Endodermal cell (in vitro differentiated cells): ENCODE measurements around the gene DPF3. TPM values are rescaled to one million over a fixed set of nuclear protein-coding genes. Genes with fewer than 3 reads are reported as not detected.

Source experiments
- DNase-seq: peaks from one replicate; pipeline ENCODE4 v3.0.0-alpha.2; 2017
- H3K27ac ChIP-seq: 2 replicates; pipeline ENCODE4 v1.5.1; 2013; ENCODE audit warnings: mild to moderate bottlenecking, low read depth, low read length, moderate library complexity
- H3K27me3 ChIP-seq: 2 replicates; pipeline ENCODE4 v1.6.1; 2013; ENCODE audit warnings: mild to moderate bottlenecking, low read length, moderate library complexity; ENCODE audit not compliant: insufficient read depth, control insufficient read depth, poor library complexity, severe bottlenecking
- H3K36me3 ChIP-seq: 2 replicates; pipeline ENCODE4 v1.7.0; 2013; ENCODE audit warnings: mild to moderate bottlenecking, low read length, moderate library complexity; ENCODE audit not compliant: control insufficient read depth, insufficient read depth
- H3K4me1 ChIP-seq: one replicate; pipeline ENCODE4 v1.7.0; 2013; ENCODE audit warnings: low read length; ENCODE audit not compliant: control insufficient read depth, insufficient read depth
- H3K4me3 ChIP-seq: 2 replicates; pipeline ENCODE4 v1.5.1; 2013; ENCODE audit warnings: mild to moderate bottlenecking, low read length, moderate library complexity
- H3K9ac ChIP-seq: 2 replicates; pipeline ENCODE4 v1.6.1; 2013; ENCODE audit warnings: mild to moderate bottlenecking, low read length, moderate library complexity; ENCODE audit not compliant: poor library complexity, severe bottlenecking; ENCODE audit errors: extremely low read depth
- H3K9me3 ChIP-seq: 2 replicates; pipeline ENCODE4 v1.6.1; 2013; ENCODE audit warnings: mild to moderate bottlenecking, low read length, moderate library complexity; ENCODE audit not compliant: control insufficient read depth
- H3K27ac Mint-ChIP-seq: 2 replicates; pipeline ENCODE4 v1.8.0; 2020; ENCODE audit warnings: mixed read lengths
- H3K27me3 Mint-ChIP-seq: 2 replicates; pipeline ENCODE4 v1.8.0; 2021; ENCODE audit warnings: mild to moderate bottlenecking, mixed read lengths; ENCODE audit not compliant: insufficient read depth
- H3K36me3 Mint-ChIP-seq: 2 replicates; pipeline ENCODE4 v1.8.0; 2020; ENCODE audit warnings: low read depth, mixed read lengths
- H3K4me1 Mint-ChIP-seq: 2 replicates; pipeline ENCODE4 v1.8.0; 2020; ENCODE audit warnings: mixed read lengths
- H3K4me3 Mint-ChIP-seq: 2 replicates; pipeline ENCODE4 v1.8.0; 2020; ENCODE audit warnings: mild to moderate bottlenecking, moderate library complexity, mixed read lengths
- H3K9me3 Mint-ChIP-seq: 2 replicates; pipeline ENCODE4 v1.8.0; 2020; ENCODE audit warnings: mild to moderate bottlenecking, mixed read lengths
- whole genome bisulfite sequencing, 2 experiments: methylation state at CpG; one replicate each; pipeline versions ENCODE4 v1.1.5 to v1.1.7; 2013; ENCODE audit warnings: missing lambda C conversion rate in 2 of 2, mixed read lengths in 1 of 2; ENCODE audit not compliant: insufficient coverage in 1 of 2, insufficient read length in 1 of 2; 5-methylcytosine and 5-hydroxymethylcytosine counted together
- total RNA-seq, 2 donors: library from RNA; stranded (reverse); fragmentation: NEBNext Ultra II Directional in 1 of 2; extraction: Animal tissue kit (Norgen Biotek cat#: 25700) in 1 of 2; gene quantifications; 2 replicates in 1 of 2; 3 replicates in 1 of 2; pipeline ENCODE4 v1.2.1, GENCODE V29; 2021
- TF ChIP-seq, protein P1 (sequence below): fragments of 200-600 bp; sonication (generic); conservative IDR thresholded peaks from 2 replicates; pipeline ENCODE4 v1.5.0; 2021; ENCODE audit warnings: antibody characterized with exemption, mild to moderate bottlenecking

DPF3 gene
- total RNA-seq, 2 donors from 2014 or later: not detected

DNA sequence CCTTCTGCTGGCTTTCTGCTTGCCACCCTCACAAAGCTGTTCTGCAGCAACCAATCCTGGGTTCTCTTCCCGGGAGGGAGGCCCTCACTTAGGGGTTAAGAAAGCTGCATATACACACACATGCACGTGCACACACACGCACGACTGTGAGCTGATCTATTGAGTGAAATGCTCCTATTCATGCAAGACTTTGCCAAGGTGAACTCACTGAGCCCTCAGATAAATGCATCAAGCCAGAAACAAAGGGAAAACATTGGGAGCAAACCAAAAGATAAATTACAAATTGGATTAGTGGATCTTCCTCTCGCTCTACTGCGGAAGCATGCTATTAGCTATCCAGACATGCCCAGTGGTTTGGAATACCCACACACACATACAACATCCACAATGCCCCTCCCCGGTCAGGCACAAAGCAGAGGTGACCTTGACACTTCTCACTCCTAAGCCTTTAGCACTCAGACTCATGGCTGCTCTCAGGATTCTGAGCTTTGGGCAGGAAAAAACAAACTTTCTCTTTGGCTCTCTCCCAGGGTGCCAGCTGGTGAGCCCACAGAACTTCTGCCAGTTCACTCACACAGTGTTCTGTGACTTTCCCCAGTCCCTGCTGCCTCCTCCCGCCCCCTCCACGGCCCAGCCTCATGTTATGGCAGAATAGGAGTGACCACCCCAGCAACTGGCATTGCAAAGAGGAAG, 320.0 kb downstream of the DPF3 start:
- Histone ChIP-seq H3K4me3 (no peak overlapping the region), H3K4me1 (no peaks in the 10 kb centered on the region), H3K27ac (no peak overlapping the region), H3K9me3 (no peaks in the 10 kb centered on the region), H3K36me3 (no peaks in the 10 kb centered on the region), H3K9ac (no peak overlapping the region), H3K27me3 (peaks cover 4% of the 10 kb centered on the region)
- no peaks in the 10 kb centered on the region for H3K4me1 Mint-ChIP-seq
- peaks cover 15% of the 10 kb centered on the region for H3K27me3 Mint-ChIP-seq
- no peak overlapping the region for H3K27ac Mint-ChIP-seq
- H3K36me3 Mint-ChIP-seq: no peaks in the 10 kb centered on the region
- no peak overlapping the region for H3K4me3 Mint-ChIP-seq
- TF ChIP-seq, protein P1, sequence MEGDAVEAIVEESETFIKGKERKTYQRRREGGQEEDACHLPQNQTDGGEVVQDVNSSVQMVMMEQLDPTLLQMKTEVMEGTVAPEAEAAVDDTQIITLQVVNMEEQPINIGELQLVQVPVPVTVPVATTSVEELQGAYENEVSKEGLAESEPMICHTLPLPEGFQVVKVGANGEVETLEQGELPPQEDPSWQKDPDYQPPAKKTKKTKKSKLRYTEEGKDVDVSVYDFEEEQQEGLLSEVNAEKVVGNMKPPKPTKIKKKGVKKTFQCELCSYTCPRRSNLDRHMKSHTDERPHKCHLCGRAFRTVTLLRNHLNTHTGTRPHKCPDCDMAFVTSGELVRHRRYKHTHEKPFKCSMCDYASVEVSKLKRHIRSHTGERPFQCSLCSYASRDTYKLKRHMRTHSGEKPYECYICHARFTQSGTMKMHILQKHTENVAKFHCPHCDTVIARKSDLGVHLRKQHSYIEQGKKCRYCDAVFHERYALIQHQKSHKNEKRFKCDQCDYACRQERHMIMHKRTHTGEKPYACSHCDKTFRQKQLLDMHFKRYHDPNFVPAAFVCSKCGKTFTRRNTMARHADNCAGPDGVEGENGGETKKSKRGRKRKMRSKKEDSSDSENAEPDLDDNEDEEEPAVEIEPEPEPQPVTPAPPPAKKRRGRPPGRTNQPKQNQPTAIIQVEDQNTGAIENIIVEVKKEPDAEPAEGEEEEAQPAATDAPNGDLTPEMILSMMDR: no peak
- DNase-seq: no peak
- WGBS, 2 experiments: 97% methylated on average over 7 to 9 of the region's 9 CpGs
- H3K9me3 Mint-ChIP-seq: no peaks in the 10 kb centered on the region

Other genes with a start within 250 kb of the DPF3 start
- 10 to 100 TPM; 16.4 to 17.7 TPM for gene DCAF4, start 32.4 kb upstream of the DPF3 start, total RNA-seq
- gene ZFYVE1, start 133.0 kb upstream of the DPF3 start, total RNA-seq: 10 to 100 TPM; 11.6 to 16.6 TPM
- 100 to 1,000 TPM; 132 to 164 TPM for gene RBM25, start 164.4 kb upstream of the DPF3 start, total RNA-seq
- gene PSEN1, start 242.4 kb upstream of the DPF3 start, total RNA-seq: 10 to 100 TPM; 45.7 to 49.9 TPM